K562 (cell line): ENCODE data around the gene PXN. TPM values are rescaled to one million over a fixed set of nuclear protein-coding genes. Genes with fewer than 3 reads are reported as not detected.
A peak's percentile ranks its signal among the peaks of the same experiment; 100 is the strongest.

ENCODE experiments used
- BRCA1 ChIP-seq, 2 experiments: fragments of 450-650 bp in 1 of 2; sonication (generic) in 1 of 2; formaldehyde crosslinking in 1 of 2; IDR thresholded peaks; 2 replicates each; pipeline versions ENCODE4 v1.5.0 to v1.6.1; 2017 to 2020; ENCODE audit warnings: mild to moderate bottlenecking in 1 of 2, missing genetic modification reagents in 1 of 2
- ELF1 ChIP-seq: fragments of 200-800 bp; sonication (Bioruptor generic); IDR thresholded peaks from 2 replicates; pipeline ENCODE4 v1.6.1; 2016; ENCODE audit warnings: missing genetic modification characterization, missing compliant biosample characterization
- ELF2 ChIP-seq: fragments of 250-450 bp; sonication (Bioruptor Pico); IDR thresholded peaks from 2 replicates; pipeline ENCODE4 v1.5.0; 2021; ENCODE audit warnings: mild to moderate bottlenecking
- FOS ChIP-seq: IDR thresholded peaks from 3 replicates; pipeline ENCODE4 v1.6.1; 2011; ENCODE audit not compliant: insufficient read length; ENCODE audit errors: extremely low read depth
- HMG20A ChIP-seq: fragments of 450-650 bp; formaldehyde crosslinking; conservative IDR thresholded peaks from 2 replicates; pipeline ENCODE4 v1.4.0; 2020; ENCODE audit warnings: mild to moderate bottlenecking, mixed read lengths
- HNRNPL ChIP-seq: fragments of 200-400 bp; formaldehyde crosslinking; IDR thresholded peaks from 2 replicates; pipeline ENCODE4 v1.6.1; 2017; ENCODE audit warnings: low read depth, mild to moderate bottlenecking, low read length
- JUND ChIP-seq, 2 experiments: IDR thresholded peaks; 2 replicates in 1 of 2; 3 replicates in 1 of 2; pipeline ENCODE4 v1.6.1; 2011; ENCODE audit warnings: borderline replicate concordance in 2 of 2, low read depth in 2 of 2, low read length in 2 of 2, improper control_type of control experiment in 1 of 2, missing biosample characterization in 1 of 2, missing genetic modification characterization in 1 of 2, missing genetic modification reagents in 1 of 2
- LEF1 ChIP-seq: fragments of 450-650 bp; IDR thresholded peaks from 2 replicates; pipeline ENCODE4 v1.6.1; 2016; ENCODE audit warnings: mild to moderate bottlenecking
- MCM2 ChIP-seq: fragments of 450-650 bp; IDR thresholded peaks from 2 replicates; pipeline ENCODE4 v1.6.1; 2017; ENCODE audit warnings: low read depth, mild to moderate bottlenecking
- REST ChIP-seq, 2 experiments: fragments of 450-650 bp; formaldehyde crosslinking in 1 of 2; IDR thresholded peaks; 2 replicates each; pipeline versions ENCODE4 v1.4.0 to v1.6.1; 2014 to 2020; ENCODE audit warnings: mild to moderate bottlenecking in 2 of 2, borderline replicate concordance in 1 of 2, low read depth in 1 of 2
- RFX1 ChIP-seq: fragments of 450-650 bp; IDR thresholded peaks from 2 replicates; pipeline ENCODE4 v1.6.1; 2016; ENCODE audit warnings: mild to moderate bottlenecking, moderate library complexity
- TBL1XR1 ChIP-seq, 2 experiments: IDR thresholded peaks; 2 replicates each; pipeline ENCODE4 v1.6.1; 2012; ENCODE audit warnings: improper control_type of control experiment in 2 of 2, low read length in 2 of 2, mild to moderate bottlenecking in 1 of 2
- TSHZ1 ChIP-seq: fragments of 250-450 bp; sonication (Bioruptor Pico); IDR thresholded peaks from 2 replicates; pipeline ENCODE4 v1.4.0; 2020; ENCODE audit warnings: mild to moderate bottlenecking, moderate library complexity
- ZFX ChIP-seq: sonication (generic); formaldehyde crosslinking; IDR thresholded peaks from 2 replicates; pipeline ENCODE4 v1.8.0; 2022; ENCODE audit warnings: mild to moderate bottlenecking, missing genetic modification reagents, moderate library complexity
- ZNF121 ChIP-seq: sonication (generic); formaldehyde crosslinking; conservative IDR thresholded peaks from 2 replicates; pipeline ENCODE4 v1.8.0; 2022; ENCODE audit warnings: missing genetic modification reagents
- polyA plus RNA-seq, 8 experiments: library from polyadenylated mRNA; depleted of rRNA in 4 of 8; stranded (reverse) in 5 of 8; unstranded in 3 of 8; fragments of >200 nt; fragmentation: Nextera tagmentation in 2 of 8; fragmentation: Illumina TruSeq in 1 of 8; extraction: Ambion mirVana in 2 of 8; extraction: Trizol in 1 of 8; gene quantifications; 2 replicates each; pipeline versions ENCODE4 v1.2.1 to v1.2.3, GENCODE V29; 2011 to 2014; ENCODE audit warnings: inconsistent platforms in 1 of 8, missing spikeins in 1 of 8
- total RNA-seq, 7 experiments: library from RNA; depleted of rRNA in 6 of 7; stranded (reverse); fragments of >200 nt in 6 of 7; fragmentation: Illumina TruSeq in 2 of 7; extraction: Trizol in 2 of 7; gene quantifications; 2 replicates each; pipeline versions ENCODE4 v1.2.1 to v1.2.3, GENCODE V29; 2011 to 2021; ENCODE audit warnings: low replicate concordance in 1 of 7

The PXN gene
- total and polyA plus RNA-seq, 9 of the 15 experiments (the other 6 are each of a cell fraction or from before 2014, with no cell fraction given) = 4.0 to 74.1 (median 18.6) TPM

- TF ChIP-seq HMG20A (CRISPR knock-in tag) = no peak
- no peak for TF ChIP-seq ELF2 (CRISPR knock-in tag)
- peak; percentile 69 for TF ChIP-seq JUND (IDR thresholded peaks at IDR 0.05; ENCODE audit: borderline replicate concordance, low read depth, low read length)
- peak; percentile 65; the same call in 1 of the 3 replicates for TF ChIP-seq JUND (tag; IDR thresholded peaks at IDR 0.05; ENCODE audit: borderline replicate concordance, low read depth, low read length)
- TF ChIP-seq ZNF121 = no peak
- peak in 1 of 2 experiments; percentile 74 for TF ChIP-seq TBL1XR1 (IDR thresholded peaks at IDR 0.05; ENCODE audit: low read length in 2 of 2)
- TF ChIP-seq FOS = no peak
- no peak for TF ChIP-seq TSHZ1
- no peak for TF ChIP-seq MCM2
- TF ChIP-seq RFX1 = peak; percentile 47
- TF ChIP-seq BRCA1 (IDR thresholded peaks at IDR 0.05) = no peak
- no peak for TF ChIP-seq BRCA1 (CRISPR knock-in tag; IDR thresholded peaks at IDR 0.05)
- peak; percentile 94 for TF ChIP-seq HNRNPL
- no peak for TF ChIP-seq REST (IDR thresholded peaks at IDR 0.05; ENCODE audit: borderline replicate concordance)
- TF ChIP-seq REST (CRISPR knock-in tag; IDR thresholded peaks at IDR 0.05; ENCODE audit: low read depth) = no peak
- TF ChIP-seq ZFX = no peak; the same call in 1 of the 2 replicates
- TF ChIP-seq LEF1 = peak; percentile 70; the same call in 1 of the 2 replicates
- peak; percentile 63; the same call in 1 of the 2 replicates for TF ChIP-seq ELF1 (tag)
Measured at GRCh38 chr12:120292661-120293531, 27.4 kb upstream of the PXN start, which contains the start of gene RNU4-1 (continued).
